Colonic mucosa (tissue), 4 donors: ENCODE data around the gene FOXP1. TPM values are rescaled to one million over a fixed set of nuclear protein-coding genes. Genes with fewer than 3 reads are reported as not detected.

ENCODE experiments used
- DNase-seq: peaks from one replicate; pipeline ENCODE4 v3.0.0-alpha.2; 2020
- H3K27ac ChIP-seq: fragments of 200-600 bp; one replicate; pipeline ENCODE4 v1.8.0; 2021
- H3K27me3 ChIP-seq: fragments of 200-600 bp; one replicate; pipeline ENCODE4 v1.8.0; 2021
- H3K36me3 ChIP-seq: fragments of 200-600 bp; one replicate; pipeline ENCODE4 v1.8.0; 2021
- H3K4me1 ChIP-seq: fragments of 200-600 bp; one replicate; pipeline ENCODE4 v1.8.0; 2021; ENCODE audit warnings: mild to moderate bottlenecking
- H3K4me3 ChIP-seq: fragments of 200-600 bp; one replicate; pipeline ENCODE4 v1.8.0; 2021
- H3K9ac ChIP-seq, 2 donors: one replicate each; pipeline ENCODE4 v1.7.0; 2013; ENCODE audit warnings: control low read depth in 2 of 2, low read depth in 2 of 2, low read length in 2 of 2
- H3K9me3 ChIP-seq: fragments of 200-600 bp; one replicate; pipeline ENCODE4 v1.8.0; 2021
- CTCF ChIP-seq: fragments of 200-600 bp; IDR thresholded peaks from one replicate; pipeline ENCODE4 v1.8.0; 2022; ENCODE audit warnings: antibody characterized with exemption, mild to moderate bottlenecking
- intact Hi-C: fragments of 100-400 bp; cut with DNase I; formaldehyde crosslinking; loops from one replicate; pipeline ENCODE4 v1.14.1; 2022
- total RNA-seq, 2 donors: library from RNA; stranded (reverse); fragmentation: NEBNext Ultra II Directional in 1 of 2; extraction: Animal tissue kit (Norgen Biotek cat#: 25700) in 1 of 2; gene quantifications; one replicate each; pipeline ENCODE4 v1.2.1, GENCODE V29; 2021
- donor health status: healthy.
- donor health status: DM: no; HTN: no; CAD: no.
- donor health status: DM: no; HTN: no; CAD: no.

Gene FOXP1
- total RNA-seq, 2 donors from 2014 or later, result 127 to 128 TPM

GRCh38 chr3:71446734-71447133 is 136.8 kb downstream of the FOXP1 start:
- Histone ChIP-seq H3K4me3 (no peak overlapping the region), H3K36me3 (no peaks in the 10 kb centered on the region), H3K27me3 (no peaks in the 10 kb centered on the region), H3K9me3 (no peaks in the 10 kb centered on the region), H3K27ac (no peak overlapping the region), H3K9ac (no peak overlapping the region), H3K4me1 (no peaks in the 10 kb centered on the region)
- no peak for TF ChIP-seq CTCF
- intact Hi-C loops, result no loop called here
- no peak for DNase-seq

- no peaks in the 10 kb centered on the region for H3K27me3 ChIP-seq
- DNase-seq, result no peak
- H3K4me1 ChIP-seq, result no peaks in the 10 kb centered on the region
- H3K4me3 ChIP-seq, result no peak overlapping the region
- no peak overlapping the region for H3K9ac ChIP-seq
- no peaks in the 10 kb centered on the region for H3K36me3 ChIP-seq
- intact Hi-C loops, result no loop called here
- H3K9me3 ChIP-seq, result no peaks in the 10 kb centered on the region
- H3K27ac ChIP-seq, result no peak overlapping the region
- TF ChIP-seq CTCF, result no peak
Observed at GRCh38 chr3:71446260-71446659, 137.3 kb downstream of the FOXP1 start.

- H3K9ac ChIP-seq, result peak overlapping the region in 1 of 2 donors; percentile 44
- no peaks in the 10 kb centered on the region for H3K9me3 ChIP-seq
- intact Hi-C loops, result no loop called here
- H3K36me3 ChIP-seq, result no peaks in the 10 kb centered on the region
- peak overlapping the region; percentile 42 for H3K27ac ChIP-seq
- no peak for DNase-seq
- no peak overlapping the region for H3K4me3 ChIP-seq
- no peaks in the 10 kb centered on the region for H3K27me3 ChIP-seq
- no peaks in the 10 kb centered on the region for H3K4me1 ChIP-seq
- TF ChIP-seq CTCF, result no peak
Observed at GRCh38 chr3:71444861-71445259, 138.7 kb downstream of the FOXP1 start.

- no peaks in the 10 kb centered on the region for H3K36me3 ChIP-seq
- H3K9ac ChIP-seq, result no peak overlapping the region
- no peak for TF ChIP-seq CTCF
- H3K27ac ChIP-seq, result peak overlapping the region; percentile 42
- intact Hi-C loops, result no loop called here
- no peaks in the 10 kb centered on the region for H3K9me3 ChIP-seq
- no peak overlapping the region for H3K4me3 ChIP-seq
- H3K27me3 ChIP-seq, result no peaks in the 10 kb centered on the region
- peak; percentile 52 for DNase-seq
- no peaks in the 10 kb centered on the region for H3K4me1 ChIP-seq
Observed at GRCh38 chr3:71444028-71444860, 139.3 kb downstream of the FOXP1 start.

GRCh38 chr3:71443332-71443731 is 140.2 kb downstream of the FOXP1 start:
- Histone ChIP-seq H3K4me3 (no peak overlapping the region), H3K36me3 (no peaks in the 10 kb centered on the region), H3K9ac (no peak overlapping the region), H3K4me1 (no peaks in the 10 kb centered on the region), H3K27me3 (no peaks in the 10 kb centered on the region), H3K27ac (peak overlapping the region; percentile 42), H3K9me3 (no peaks in the 10 kb centered on the region)
- no peak for TF ChIP-seq CTCF
- intact Hi-C loops, result no loop called here
- no peak for DNase-seq
